ENCODE results near the gene GARIN5B. TPM values are rescaled to one million over a fixed set of nuclear protein-coding genes. Genes with fewer than 3 reads are reported as not detected.

Gene GARIN5B
- total and polyA plus RNA-seq, 2 of the 13 experiments (the other 11 are each of a cell fraction or from before 2014, with no cell fraction given) = not detected

- no peak for TF ChIP-seq ZNF788 (CRISPR knock-in tag; IDR thresholded peaks at IDR 0.05; ENCODE audit: borderline replicate concordance)
- TF ChIP-seq ZNF704 (CRISPR knock-in tag; IDR thresholded peaks at IDR 0.05; ENCODE audit: borderline replicate concordance) = no peak
- no peak for TF ChIP-seq ZNF20 (CRISPR knock-in tag; IDR thresholded peaks at IDR 0.05)
- no peak for TF ChIP-seq ZNF333 (CRISPR knock-in tag; IDR thresholded peaks at IDR 0.05; ENCODE audit: borderline replicate concordance)
- TF ChIP-seq SMARCE1 (IDR thresholded peaks at IDR 0.05; ENCODE audit: borderline replicate concordance) = no peak
- TF ChIP-seq ZSCAN22 (CRISPR knock-in tag; IDR thresholded peaks at IDR 0.05) = no peak
- no peak for TF ChIP-seq SRSF4 (IDR thresholded peaks at IDR 0.05; ENCODE audit: low read depth, low read length, poor library complexity, severe bottlenecking)
- TF ChIP-seq ZNF510 (CRISPR knock-in tag; IDR thresholded peaks at IDR 0.05; ENCODE audit: low read depth) = no peak
- TF ChIP-seq TEF (CRISPR knock-in tag; IDR thresholded peaks at IDR 0.05) = no peak
- no peak for TF ChIP-seq ZNF205 (CRISPR knock-in tag; IDR thresholded peaks at IDR 0.05)
- no peak for TF ChIP-seq ZNF414 (CRISPR knock-in tag; IDR thresholded peaks at IDR 0.05)
- no peak for TF ChIP-seq ZMAT3 (CRISPR knock-in tag; conservative IDR thresholded peaks at IDR 0.05)
- no peak for TF ChIP-seq BATF2 (CRISPR knock-in tag; IDR thresholded peaks at IDR 0.05)
- TF ChIP-seq SP1 (IDR thresholded peaks at IDR 0.05) = no peak
- no peak for TF ChIP-seq SP1 (CRISPR knock-in tag; IDR thresholded peaks at IDR 0.05)
- no peak for TF ChIP-seq CSRNP1 (CRISPR knock-in tag; IDR thresholded peaks at IDR 0.05)
- TF ChIP-seq ZBTB38 (CRISPR knock-in tag; IDR thresholded peaks at IDR 0.05) = no peak
- TF ChIP-seq FOXJ3 (CRISPR knock-in tag; IDR thresholded peaks at IDR 0.05; ENCODE audit: borderline replicate concordance) = no peak
- TF ChIP-seq ZNF720 (CRISPR knock-in tag; IDR thresholded peaks at IDR 0.05) = no peak
- no peak for TF ChIP-seq PRDM10 (CRISPR knock-in tag; IDR thresholded peaks at IDR 0.05; ENCODE audit: low read depth)
- no peak for TF ChIP-seq REPIN1 (CRISPR knock-in tag; IDR thresholded peaks at IDR 0.05; ENCODE audit: borderline replicate concordance, low read depth)
- no peak for TF ChIP-seq CBFB (CRISPR knock-in tag; IDR thresholded peaks at IDR 0.05)
Observed at GRCh38 chr19:55372316-55373081, 9.4 kb upstream of the GARIN5B start (continued).
